K562 (cell line): ENCODE results near the gene DLX2. TPM values are rescaled to one million over a fixed set of nuclear protein-coding genes. Genes with fewer than 3 reads are reported as not detected.

ENCODE experiments used
- ARNT ChIP-seq, 2 experiments: fragments of 450-650 bp; IDR thresholded peaks; 2 replicates each; pipeline ENCODE4 v1.6.1; 2016; ENCODE audit warnings: mild to moderate bottlenecking in 1 of 2
- CC2D1A ChIP-seq: fragments of 450-650 bp; IDR thresholded peaks from 2 replicates; pipeline ENCODE4 v1.6.1; 2017; ENCODE audit warnings: mild to moderate bottlenecking
- CXXC5 ChIP-seq: fragments of 250-450 bp; sonication (Bioruptor Pico); IDR thresholded peaks from 2 replicates; pipeline ENCODE4 v1.8.0; 2022; ENCODE audit warnings: inconsistent platforms, mild to moderate bottlenecking, moderate library complexity
- ETV6 ChIP-seq, 3 experiments: fragments of 150-350 bp in 1 of 3; sonication (generic) in 1 of 3; formaldehyde crosslinking in 1 of 3; IDR thresholded peaks; 2 replicates each; pipeline versions ENCODE4 v1.6.1 to v1.8.0; 2014 to 2022; ENCODE audit warnings: borderline replicate concordance in 2 of 3, low read depth in 2 of 3, antibody characterized with exemption in 1 of 3, low read length in 1 of 3, mild to moderate bottlenecking in 1 of 3, missing genetic modification reagents in 1 of 3
- FOXA1 ChIP-seq: fragments of 450-650 bp; IDR thresholded peaks from 2 replicates; pipeline ENCODE4 v1.6.1; 2016; ENCODE audit warnings: mild to moderate bottlenecking, borderline replicate concordance
- FOXJ2 ChIP-seq: fragments of 200-800 bp; sonication (Bioruptor generic); IDR thresholded peaks from 2 replicates; pipeline ENCODE4 v1.6.1; 2016; ENCODE audit warnings: missing genetic modification characterization, missing compliant biosample characterization
- GATAD2A ChIP-seq: fragments of 450-650 bp; IDR thresholded peaks from 2 replicates; pipeline ENCODE4 v1.6.1; 2017
- HBP1 ChIP-seq: fragments of 450-650 bp; formaldehyde crosslinking; IDR thresholded peaks from 2 replicates; pipeline ENCODE4 v1.4.0; 2022; ENCODE audit warnings: missing genetic modification characterization
- HCFC1 ChIP-seq: IDR thresholded peaks from 2 replicates; pipeline ENCODE4 v1.6.1; 2012; ENCODE audit warnings: low read depth, low read length, improper control_type of control experiment
- HINFP ChIP-seq: fragments of 450-650 bp; conservative IDR thresholded peaks from 2 replicates; pipeline ENCODE4 v1.6.1; 2016; ENCODE audit warnings: missing genetic modification characterization, low read depth, mild to moderate bottlenecking, control low read depth, missing compliant biosample characterization
- HOXB6 ChIP-seq: fragments of 250-450 bp; sonication (Bioruptor Pico); IDR thresholded peaks from 2 replicates; pipeline ENCODE4 v1.5.1; 2022; ENCODE audit warnings: mild to moderate bottlenecking, borderline replicate concordance
- POLR2AphosphoS5 ChIP-seq: IDR thresholded peaks from 2 replicates; pipeline ENCODE4 v1.6.1; 2011; ENCODE audit warnings: mild to moderate bottlenecking, low read depth, low read length, moderate library complexity; ENCODE audit not compliant: control insufficient read depth, insufficient read depth
- RBM17 ChIP-seq: fragments of 200-400 bp; formaldehyde crosslinking; IDR thresholded peaks from 2 replicates; pipeline ENCODE4 v1.6.1; 2017; ENCODE audit warnings: low read depth, mild to moderate bottlenecking, low read length, borderline replicate concordance
- RHOXF2B ChIP-seq: fragments of 250-450 bp; sonication (Bioruptor Pico); conservative IDR thresholded peaks from 2 replicates; pipeline ENCODE4 v1.5.1; 2021
- SMAD4 ChIP-seq: fragments of 250-450 bp; sonication (Bioruptor Pico); conservative IDR thresholded peaks from 2 replicates; pipeline ENCODE4 v1.8.0; 2021; ENCODE audit warnings: inconsistent platforms, mild to moderate bottlenecking, moderate library complexity
- SMARCB1 ChIP-seq: IDR thresholded peaks from 2 replicates; pipeline ENCODE4 v1.6.1; 2011; ENCODE audit warnings: improper control_type of control experiment, low read depth; ENCODE audit not compliant: insufficient read length
- SP2 ChIP-seq: IDR thresholded peaks from 2 replicates; pipeline ENCODE4 v1.6.1; 2011; ENCODE audit warnings: mild to moderate bottlenecking, low read depth, low read length, moderate library complexity; ENCODE audit not compliant: poor library complexity, severe bottlenecking; ENCODE audit errors: extremely low read depth
- ZHX1 ChIP-seq: fragments of 150-350 bp; conservative IDR thresholded peaks from 2 replicates; pipeline ENCODE4 v1.6.1; 2014; ENCODE audit warnings: low read length
- ZNF133 ChIP-seq: fragments of 250-450 bp; sonication (Bioruptor Pico); IDR thresholded peaks from 2 replicates; pipeline ENCODE4 v1.4.0; 2020; ENCODE audit warnings: mild to moderate bottlenecking
- ZNF507 ChIP-seq: conservative IDR thresholded peaks from 2 replicates; pipeline ENCODE4 v1.6.1; 2017; ENCODE audit warnings: missing genetic modification characterization, missing compliant biosample characterization
- polyA plus RNA-seq, 8 experiments: library from polyadenylated mRNA; depleted of rRNA in 4 of 8; stranded (reverse) in 5 of 8; unstranded in 3 of 8; fragments of >200 nt; fragmentation: Nextera tagmentation in 2 of 8; fragmentation: Illumina TruSeq in 1 of 8; extraction: Ambion mirVana in 2 of 8; extraction: Trizol in 1 of 8; gene quantifications; 2 replicates each; pipeline versions ENCODE4 v1.2.1 to v1.2.3, GENCODE V29; 2011 to 2014; ENCODE audit warnings: inconsistent platforms in 1 of 8, missing spikeins in 1 of 8
- total RNA-seq, 7 experiments: library from RNA; depleted of rRNA in 6 of 7; stranded (reverse); fragments of >200 nt in 6 of 7; fragmentation: Illumina TruSeq in 2 of 7; extraction: Trizol in 2 of 7; gene quantifications; 2 replicates each; pipeline versions ENCODE4 v1.2.1 to v1.2.3, GENCODE V29; 2011 to 2021; ENCODE audit warnings: low replicate concordance in 1 of 7
- TF ChIP-seq, protein P1 (sequence below): fragments of 450-650 bp; formaldehyde crosslinking; IDR thresholded peaks from 2 replicates; pipeline ENCODE4 v1.4.0; 2022; ENCODE audit warnings: mild to moderate bottlenecking, moderate library complexity

The DLX2 gene
- total and polyA plus RNA-seq, 9 of the 15 experiments (the other 6 are each of a cell fraction or from before 2014, with no cell fraction given): 0.14 to 4.3 (median 0.86) TPM

- TF ChIP-seq HBP1 (peak; percentile 82), CXXC5 (CRISPR knock-in tag) (peak; percentile 97), POLR2AphosphoS5 (no peak), ZNF507 (tag) (no peak), SP2 (no peak), HCFC1 (no peak), RHOXF2B (CRISPR knock-in tag) (no peak), ETV6 (IDR thresholded peaks at IDR 0.05; ENCODE audit: borderline replicate concordance in 1 of 2, low read depth in 2 of 2, low read length in 1 of 2) (no peak), ETV6 (CRISPR knock-in tag; IDR thresholded peaks at IDR 0.05; ENCODE audit: borderline replicate concordance) (no peak), ZNF133 (CRISPR knock-in tag) (no peak), FOXJ2 (tag) (no peak), HINFP (no peak), ARNT (IDR thresholded peaks at IDR 0.05) (peak in 1 of 2 experiments; percentile 28; a peak in 1 of 4 replicates), SMARCB1 (no peak), RBM17 (no peak), SMAD4 (peak; percentile 97), FOXA1 (no peak), HOXB6 (CRISPR knock-in tag) (no peak), CC2D1A (0 out of 2 replicates have a peak, but pooled peaks have one; percentile 27), GATAD2A (no peak), ZHX1 (no peak)
- TF ChIP-seq, protein P1, sequence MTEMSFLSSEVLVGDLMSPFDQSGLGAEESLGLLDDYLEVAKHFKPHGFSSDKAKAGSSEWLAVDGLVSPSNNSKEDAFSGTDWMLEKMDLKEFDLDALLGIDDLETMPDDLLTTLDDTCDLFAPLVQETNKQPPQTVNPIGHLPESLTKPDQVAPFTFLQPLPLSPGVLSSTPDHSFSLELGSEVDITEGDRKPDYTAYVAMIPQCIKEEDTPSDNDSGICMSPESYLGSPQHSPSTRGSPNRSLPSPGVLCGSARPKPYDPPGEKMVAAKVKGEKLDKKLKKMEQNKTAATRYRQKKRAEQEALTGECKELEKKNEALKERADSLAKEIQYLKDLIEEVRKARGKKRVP (CRISPR knock-in tag): no peak
Observed at GRCh38 chr2:172098650-172099471, 3.8 kb downstream of the DLX2 start (continued).
